ENCODE data around the gene DUSP18.

GRCh38 chr22:30694640-30695350, 27.1 kb upstream of the DUSP18 start, which contains the start of gene OSBP2:
- TF ChIP-seq CTCF (IDR thresholded peaks at IDR 0.05) (peak in 2 of 6 experiments; percentile 7 to 39), POLR2A (IDR thresholded peaks at IDR 0.05) (no peak)
